Bronchial epithelial cell (primary cell): ENCODE data around the gene CACNA2D1. TPM values are rescaled to one million over a fixed set of nuclear protein-coding genes. Genes with fewer than 3 reads are reported as not detected.

ENCODE experiments used
- DNase-seq: peaks from one replicate; pipeline ENCODE4 v3.0.0-alpha.2; 2010; ENCODE audit warnings: low read depth
- FAIRE-seq: peaks from 2 replicates; lab custom pipeline; 2011; peaks lifted over from hg19 to GRCh38; lab: Jason Lieb, UNC
- H3K27me3 ChIP-seq: 2 replicates; pipeline ENCODE4 v1.5.1; 2011; ENCODE audit warnings: low read length; ENCODE audit not compliant: control insufficient read depth, insufficient read depth
- H3K36me3 ChIP-seq: 2 replicates; pipeline ENCODE4 v1.5.1; 2011; ENCODE audit warnings: low read length; ENCODE audit not compliant: control insufficient read depth, insufficient read depth
- H3K4me3 ChIP-seq: 2 replicates; pipeline ENCODE4 v1.5.1; 2011; ENCODE audit warnings: mild to moderate bottlenecking, low read depth, low read length, control low read depth
- CTCF ChIP-seq: IDR thresholded peaks from 2 replicates; pipeline ENCODE4 v1.5.1; 2011; ENCODE audit warnings: mild to moderate bottlenecking, moderate library complexity, low read length, control low read depth, inconsistent platforms; ENCODE audit not compliant: insufficient read depth, severe bottlenecking
- total RNA-seq: library from RNA; depleted of rRNA; stranded (reverse); fragments of >200 nt; gene quantifications from 2 replicates; pipeline ENCODE4 v1.2.1, GENCODE V29; 2014

The CACNA2D1 gene
- total RNA-seq, 1 donor from 2014 or later: 1.1 TPM

GRCh38 chr7:82450759-82451158 is 7.2 kb upstream of the CACNA2D1 start:
- Histone ChIP-seq H3K36me3 (no peaks in the 10 kb centered on the region), H3K4me3 (no peak overlapping the region), H3K27me3 (no peaks in the 10 kb centered on the region)
- no peak for TF ChIP-seq CTCF
- FAIRE-seq: no peak
- no peak for DNase-seq

GRCh38 chr7:82449910-82450309 is 6.3 kb upstream of the CACNA2D1 start:
- DNase-seq (no peak), FAIRE-seq (no peak)
- no peak for TF ChIP-seq CTCF
- Histone ChIP-seq H3K36me3 (no peaks in the 10 kb centered on the region), H3K27me3 (no peaks in the 10 kb centered on the region), H3K4me3 (no peak overlapping the region)

- DNase-seq: peak; percentile 15
Observed at GRCh38 chr7:82446897-82447296, 3.3 kb upstream of the CACNA2D1 start.

GRCh38 chr7:82445271-82445670 is 1.7 kb upstream of the CACNA2D1 start:
- no peaks in the 10 kb centered on the region for H3K36me3 ChIP-seq
- no peak overlapping the region for H3K4me3 ChIP-seq
- no peak for TF ChIP-seq CTCF
- DNase-seq: no peak
- H3K27me3 ChIP-seq: peaks cover 6% of the 10 kb centered on the region
- no peak for FAIRE-seq

More at GRCh38 chr7:82446897-82447296, 3.3 kb upstream of the CACNA2D1 start:
- FAIRE-seq: no peak
- Histone ChIP-seq H3K4me3 (no peak overlapping the region), H3K27me3 (peaks cover 4% of the 10 kb centered on the region), H3K36me3 (no peaks in the 10 kb centered on the region)
- no peak for TF ChIP-seq CTCF

- H3K36me3 ChIP-seq: no peaks in the 10 kb centered on the region
- FAIRE-seq: no peak
- peak overlapping the region; percentile 46 for H3K4me3 ChIP-seq
- no peak for TF ChIP-seq CTCF
- peaks cover 6% of the 10 kb centered on the region for H3K27me3 ChIP-seq
- DNase-seq: peak; percentile 15
Observed at GRCh38 chr7:82444220-82444909, 788 bp upstream of the CACNA2D1 start.
